ENCODE measurements around the gene ETDC. TPM values are rescaled to one million over a fixed set of nuclear protein-coding genes. Genes with fewer than 3 reads are reported as not detected.
"Not testable (repeated sequence)": the region's sequence is repeated elsewhere in the genome, so short reads cannot be mapped to it uniquely, and the experiment has no call there.

Gene ETDC
- total RNA-seq = not detected
- not detected for polyA plus RNA-seq
- 0 reads per million in 6 experiments for total RNA-seq

DNA sequence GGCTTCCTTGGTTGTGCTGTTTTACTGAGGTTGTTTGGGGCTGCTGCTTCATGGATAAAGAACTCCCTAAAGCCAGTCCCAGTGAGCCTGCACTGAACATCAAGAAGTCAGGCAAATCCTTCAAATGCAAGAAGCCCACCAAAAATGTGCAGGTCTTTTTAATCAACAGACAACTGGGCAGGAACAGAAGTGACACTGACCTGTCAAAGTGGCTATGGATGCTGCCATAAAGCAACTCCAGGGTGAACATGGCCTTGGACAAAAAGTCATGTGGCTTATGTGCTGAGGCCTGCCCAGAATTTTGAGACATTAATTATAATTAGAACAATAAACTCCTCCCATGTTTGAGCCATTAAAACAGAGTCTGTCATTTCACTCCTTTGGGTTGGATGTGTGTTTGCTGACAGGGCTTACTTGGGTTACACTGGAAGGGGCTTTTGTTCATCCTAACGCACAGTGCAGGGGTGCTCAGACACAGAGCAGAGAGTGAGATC is at the start of gene ETDC:
TSS of gene ETDC (plus strand) at position 51 of the 494 bp plus-strand sequence. CDS start at position 51, 0 bp downstream.
- DNase-seq = no peak
- Mint-ChIP-seq H3K36me3 (peaks cover 0 to 10% (median 3%) of the 10 kb centered on the region in 3 donors), H3K4me3 (no peak within 1 kb of the TSS), H3K27ac (no peak within 1 kb of the TSS), H3K9me3 (peaks cover 0 to 22% (median 8%) of the 10 kb centered on the region in 9 donors), H3K4me1 (peaks cover 5 to 25% (median 13%) of the 10 kb centered on the region in 4 donors), H3K27me3 (no peaks in the 10 kb centered on the region)
- no peak for ATAC-seq
- POLR2A ChIA-PET = no interaction called here

DNA sequence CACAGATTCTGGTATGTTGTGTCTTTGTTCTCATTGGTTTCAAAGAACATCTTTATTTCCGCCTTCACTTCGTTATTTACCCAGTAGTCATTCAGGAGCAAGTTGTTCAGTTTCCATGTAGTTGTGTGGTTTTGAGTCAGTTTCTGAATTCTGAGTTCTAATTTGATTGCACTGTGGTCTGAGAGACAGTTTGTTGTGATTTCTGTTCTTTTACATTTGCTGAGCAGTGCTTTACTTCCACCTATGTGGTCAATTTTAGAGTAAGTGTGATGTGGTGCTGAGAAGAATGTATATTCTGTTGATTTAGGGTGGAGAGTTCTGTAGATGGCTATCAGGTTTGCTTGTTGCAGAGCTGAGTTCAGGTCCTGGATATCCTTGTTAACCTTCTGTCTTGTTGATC is 48.3 kb upstream of the ETDC start:
- Mint-ChIP-seq H3K9me3 (peaks cover 0 to 11% (median 0%) of the 10 kb centered on the region in 9 donors), H3K27me3 (peaks cover 0 to 15% (median 4%) of the 10 kb centered on the region in 5 donors)
- H3K27ac Mint-ChIP-seq, DNase-seq, H3K4me3 Mint-ChIP-seq, H3K36me3 Mint-ChIP-seq, ATAC-seq, POLR2A ChIA-PET, H3K4me1 Mint-ChIP-seq: not testable (repeated sequence)

DNA sequence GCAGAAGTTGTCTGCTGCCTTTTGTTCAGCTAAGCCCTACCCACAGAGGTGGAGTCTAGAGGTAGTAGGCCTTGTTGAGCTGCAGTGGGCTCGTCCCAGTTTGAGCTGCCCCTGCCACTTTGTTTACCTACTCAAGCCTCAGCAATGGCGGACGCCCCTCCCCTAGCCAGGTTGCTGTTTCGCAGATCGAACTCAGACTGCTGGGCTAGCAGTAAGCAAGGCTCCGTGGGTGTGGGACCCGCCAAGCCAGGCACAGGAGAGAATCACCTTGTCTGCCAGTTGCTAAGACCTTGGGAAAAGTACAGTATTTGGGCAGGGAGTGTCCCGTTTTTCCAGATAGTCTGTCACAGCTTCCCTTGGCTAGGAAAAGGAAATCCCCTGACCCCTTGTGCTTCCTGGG is 45.9 kb upstream of the ETDC start:
- DNase-seq, H3K4me3 Mint-ChIP-seq, POLR2A ChIA-PET, H3K4me1 Mint-ChIP-seq, H3K36me3 Mint-ChIP-seq, ATAC-seq: not testable (repeated sequence)
- Mint-ChIP-seq H3K27me3 (peaks cover 0 to 17% (median 4%) of the 10 kb centered on the region in 5 donors), H3K9me3 (peaks cover 0 to 12% (median 4%) of the 10 kb centered on the region in 9 donors), H3K27ac (peak overlapping the region in 1 of 10 donors; percentile 86)

DNA sequence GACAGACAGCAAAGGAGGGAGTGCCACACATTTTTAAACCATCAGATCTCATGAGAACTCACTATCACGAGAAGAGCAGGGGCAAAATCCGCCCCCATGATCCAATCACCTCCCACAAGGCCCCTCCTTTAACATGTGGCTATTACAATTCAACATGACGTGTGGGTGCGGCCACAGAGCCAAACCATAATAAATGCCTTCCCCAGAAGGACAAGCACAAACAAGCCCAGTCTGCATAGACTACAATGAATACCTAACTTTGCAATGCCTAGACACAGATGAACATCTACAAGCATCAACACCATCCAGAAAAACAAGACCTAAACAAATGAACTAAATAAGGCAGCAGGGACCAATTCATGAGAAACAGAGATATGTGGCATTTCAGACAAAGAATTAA is 45.1 kb upstream of the ETDC start:
- Mint-ChIP-seq H3K27ac (no peak overlapping the region), H3K36me3 (peaks cover 0 to 7% (median 0%) of the 10 kb centered on the region in 3 donors), H3K9me3 (peaks cover 0 to 15% (median 5%) of the 10 kb centered on the region in 9 donors), H3K4me1 (no peaks in the 10 kb centered on the region), H3K4me3 (no peak overlapping the region), H3K27me3 (peaks cover 0 to 17% (median 4%) of the 10 kb centered on the region in 5 donors)
- POLR2A ChIA-PET = no interaction called here
- no peak for ATAC-seq
- DNase-seq = no peak

DNA sequence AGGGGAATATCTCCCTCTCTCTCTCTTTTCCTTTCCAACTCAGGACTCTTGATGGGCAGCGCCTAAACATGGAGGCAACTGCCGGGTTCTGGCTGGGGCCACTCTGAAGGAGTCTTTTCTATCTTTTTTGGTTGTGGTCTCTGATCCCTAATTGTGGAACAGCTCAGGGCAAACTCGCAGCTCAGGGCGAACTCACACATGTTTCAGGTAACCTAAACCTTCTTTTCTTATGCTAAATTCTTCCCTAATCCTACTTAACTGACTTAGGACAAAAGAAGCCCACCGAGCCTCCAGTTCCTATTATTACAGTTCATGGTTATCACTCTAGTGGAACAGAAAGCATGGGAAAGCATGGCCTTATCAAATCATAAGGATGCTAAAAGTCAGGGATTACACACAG is 36.1 kb upstream of the ETDC start:
- ATAC-seq (no peak), DNase-seq (no peak)
- Mint-ChIP-seq H3K27me3 (no peaks in the 10 kb centered on the region), H3K9me3 (peaks cover 0 to 26% (median 4%) of the 10 kb centered on the region in 9 donors), H3K36me3 (no peaks in the 10 kb centered on the region), H3K4me1 (peaks cover 0 to 2% (median 0%) of the 10 kb centered on the region in 4 donors), H3K4me3 (no peak overlapping the region), H3K27ac (no peak overlapping the region)
- POLR2A ChIA-PET = no interaction called here

DNA sequence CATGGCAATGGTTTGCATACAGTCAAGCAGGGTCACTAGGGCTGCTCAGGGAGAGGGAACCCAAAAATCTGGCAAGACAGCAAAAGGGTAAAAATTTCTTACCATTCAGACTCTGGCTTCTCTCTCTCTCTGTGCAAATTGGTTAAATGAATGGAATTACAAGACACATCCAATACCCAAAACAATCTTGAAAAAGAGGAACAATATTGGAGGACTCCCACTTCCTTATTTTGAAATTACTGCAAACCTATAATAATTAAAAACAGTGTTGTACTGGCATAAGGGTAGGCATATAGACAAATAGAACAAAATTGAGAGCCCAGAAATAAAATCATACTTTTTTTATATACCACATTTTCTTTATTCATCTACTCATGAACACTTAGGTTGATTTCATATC is 33.3 kb upstream of the ETDC start:
- H3K36me3 Mint-ChIP-seq = peaks cover 0 to 5% (median 0%) of the 10 kb centered on the region in 3 donors
- peaks cover 0 to 42% (median 17%) of the 10 kb centered on the region in 9 donors for H3K9me3 Mint-ChIP-seq
- no peaks in the 10 kb centered on the region for H3K27me3 Mint-ChIP-seq
- no peak for ATAC-seq
- peaks cover 0 to 2% (median 0%) of the 10 kb centered on the region in 4 donors for H3K4me1 Mint-ChIP-seq
- no peak overlapping the region for H3K27ac Mint-ChIP-seq
- H3K4me3 Mint-ChIP-seq = no peak overlapping the region
- POLR2A ChIA-PET = no interaction called here
- no peak for DNase-seq

DNA sequence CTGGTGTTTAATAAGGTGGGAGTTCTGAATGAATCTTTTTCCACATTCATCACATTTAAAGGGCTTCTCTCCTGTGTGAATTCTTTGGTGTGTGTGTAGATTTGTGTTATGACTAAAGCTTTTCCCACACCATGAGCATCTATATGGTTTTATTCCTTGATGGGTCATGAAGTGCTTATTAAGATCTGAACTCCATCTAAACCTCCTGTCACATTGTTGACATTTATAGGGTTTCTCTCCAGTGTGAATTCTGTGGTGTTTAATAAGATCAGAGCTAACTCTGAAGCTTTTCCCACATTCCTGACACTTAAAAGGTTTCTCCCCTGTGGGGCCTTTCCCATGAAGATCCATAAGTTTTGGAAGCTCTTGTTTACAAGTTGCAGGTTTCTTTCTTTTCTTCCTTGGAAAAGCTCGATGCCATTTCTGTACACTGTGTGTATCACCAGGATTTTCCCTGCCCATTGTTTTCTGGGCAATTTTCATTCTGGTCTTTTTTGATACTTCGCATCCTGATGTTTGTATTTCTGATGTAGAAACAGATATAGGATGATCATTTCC is 21.9 kb upstream of the ETDC start:
- ATAC-seq (no peak), DNase-seq (no peak)
- Mint-ChIP-seq H3K9me3 (peaks cover 0 to 70% (median 12%) of the 10 kb centered on the region in 9 donors), H3K27me3 (no peaks in the 10 kb centered on the region), H3K4me3 (no peak overlapping the region), H3K27ac (no peak overlapping the region), H3K36me3 (peaks cover 35 to 62% (median 36%) of the 10 kb centered on the region in 3 donors), H3K4me1 (no peaks in the 10 kb centered on the region)
- POLR2A ChIA-PET = no interaction called here

DNA sequence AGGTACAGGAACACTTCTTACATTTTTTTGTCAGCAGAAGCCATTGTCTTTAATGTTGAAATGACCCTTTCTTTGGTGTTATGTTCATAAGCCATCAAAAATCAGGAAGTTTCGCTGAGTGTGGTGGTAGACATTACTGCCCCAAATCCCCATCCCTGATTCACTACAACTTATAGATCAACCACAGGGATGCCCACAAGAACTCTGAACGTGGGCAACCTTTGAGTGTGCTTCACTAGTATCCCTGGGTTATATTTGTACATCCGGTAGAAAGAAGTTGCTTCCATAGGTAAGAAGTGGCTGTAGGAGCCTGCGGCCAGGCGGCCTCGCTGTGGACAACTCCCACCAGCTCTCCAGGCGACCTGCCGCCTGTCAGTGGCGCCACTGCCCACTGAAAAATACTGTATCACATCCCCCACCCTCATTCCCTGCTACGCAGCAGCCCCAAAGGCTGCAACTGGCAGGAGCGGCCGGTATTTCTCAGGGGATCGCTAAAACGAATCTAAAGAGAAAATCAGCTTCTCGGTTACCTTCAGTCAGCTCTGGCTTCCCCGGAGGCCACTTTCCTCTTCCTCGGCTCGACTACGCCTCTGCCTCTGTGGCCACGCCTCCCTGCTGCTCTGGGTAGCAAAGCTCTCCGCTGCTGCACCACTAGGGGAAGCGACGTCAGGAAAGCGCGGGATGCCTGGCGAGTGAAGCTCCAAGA is 13.9 kb upstream of the ETDC start:
- no peaks in the 10 kb centered on the region for H3K27me3 Mint-ChIP-seq
- peaks cover 4 to 24% (median 23%) of the 10 kb centered on the region in 3 donors for H3K36me3 Mint-ChIP-seq
- H3K4me1 Mint-ChIP-seq = peaks cover 9 to 27% (median 24%) of the 10 kb centered on the region in 4 donors
- ATAC-seq (peak; percentile 98 to 99), DNase-seq (peak; percentile 16 to 76 (median 50))
- peak overlapping the region; percentile 83 to 95 (median 90) for H3K4me3 Mint-ChIP-seq
- H3K27ac Mint-ChIP-seq = peak overlapping the region; percentile 85 to 96 (median 92)
- H3K9me3 Mint-ChIP-seq = peaks cover 0 to 11% (median 0%) of the 10 kb centered on the region in 9 donors
- POLR2A ChIA-PET = interaction anchor here (1.0 kb wide), 1 partner anchor 10 kb away, joined by 3 read pairs; no protein-coding TSS in a partner anchor

DNA sequence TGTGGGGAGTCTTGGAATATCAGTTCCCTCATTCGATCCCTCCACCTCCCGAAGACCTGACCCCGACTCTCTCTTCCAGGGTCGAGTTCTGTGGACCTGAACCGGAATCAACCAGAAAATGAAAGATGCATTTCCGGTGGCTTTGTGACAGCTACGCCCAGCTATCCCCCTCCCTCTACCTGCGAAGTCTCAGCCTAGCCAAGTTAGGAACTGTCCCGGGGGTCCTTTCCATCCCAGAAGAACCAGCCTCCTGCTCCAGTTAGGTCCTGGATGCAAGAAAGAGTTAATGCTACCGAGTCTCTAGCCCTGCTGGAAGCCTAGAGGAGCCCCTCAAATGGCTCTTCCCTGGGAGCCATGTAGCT is 13.4 kb upstream of the ETDC start:
- Mint-ChIP-seq H3K4me3 (peak overlapping the region; percentile 83 to 95 (median 90)), H3K4me1 (peaks cover 9 to 27% (median 24%) of the 10 kb centered on the region in 4 donors), H3K27me3 (no peaks in the 10 kb centered on the region), H3K36me3 (peaks cover 4 to 19% (median 18%) of the 10 kb centered on the region in 3 donors), H3K27ac (peak overlapping the region; percentile 85 to 96 (median 92)), H3K9me3 (peaks cover 0 to 10% (median 0%) of the 10 kb centered on the region in 9 donors)
- no peak for DNase-seq
- peak; percentile 62 to 72 for ATAC-seq
- POLR2A ChIA-PET = interaction anchor here (1.0 kb wide), 1 partner anchor 9 kb away, joined by 3 read pairs; no protein-coding TSS in a partner anchor

DNA sequence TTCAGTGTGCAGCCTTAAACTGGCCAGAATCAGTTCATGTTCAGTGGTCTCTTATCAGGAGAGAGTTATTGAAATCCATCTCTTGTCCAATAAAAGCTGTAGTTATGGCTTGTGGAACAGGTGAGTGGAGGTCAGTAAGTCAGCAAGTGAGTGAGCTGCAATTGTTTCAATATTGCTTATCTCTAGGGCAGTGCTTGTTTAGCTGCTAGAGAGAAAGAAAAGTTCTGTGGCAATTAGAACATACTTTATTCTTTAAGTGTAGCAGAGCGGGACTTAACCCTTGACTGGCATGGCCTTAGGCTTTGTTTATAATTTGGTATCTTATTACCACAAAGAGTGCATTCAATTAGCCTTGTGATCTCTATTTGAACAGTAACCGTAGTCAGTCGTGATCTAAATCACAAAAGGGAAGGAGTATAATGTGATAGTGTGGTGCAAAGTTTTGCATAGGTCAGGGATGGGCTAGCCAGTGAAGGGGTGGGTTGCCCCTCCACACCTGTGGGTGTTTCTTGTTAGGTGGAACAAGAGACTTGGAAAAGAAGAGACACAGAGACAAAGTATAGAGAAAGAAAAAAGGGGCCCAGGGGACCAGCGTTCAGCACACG is 6.9 kb upstream of the ETDC start:
- H3K9me3 Mint-ChIP-seq = no peaks in the 10 kb centered on the region
- peaks cover 0 to 6% (median 0%) of the 10 kb centered on the region in 3 donors for H3K36me3 Mint-ChIP-seq
- no peak overlapping the region for H3K4me3 Mint-ChIP-seq
- no peaks in the 10 kb centered on the region for H3K27me3 Mint-ChIP-seq
- H3K4me1 Mint-ChIP-seq = peaks cover 0 to 6% (median 5%) of the 10 kb centered on the region in 4 donors
- no peak for ATAC-seq
- DNase-seq = no peak
- POLR2A ChIA-PET = no interaction called here
- no peak overlapping the region for H3K27ac Mint-ChIP-seq

DNA sequence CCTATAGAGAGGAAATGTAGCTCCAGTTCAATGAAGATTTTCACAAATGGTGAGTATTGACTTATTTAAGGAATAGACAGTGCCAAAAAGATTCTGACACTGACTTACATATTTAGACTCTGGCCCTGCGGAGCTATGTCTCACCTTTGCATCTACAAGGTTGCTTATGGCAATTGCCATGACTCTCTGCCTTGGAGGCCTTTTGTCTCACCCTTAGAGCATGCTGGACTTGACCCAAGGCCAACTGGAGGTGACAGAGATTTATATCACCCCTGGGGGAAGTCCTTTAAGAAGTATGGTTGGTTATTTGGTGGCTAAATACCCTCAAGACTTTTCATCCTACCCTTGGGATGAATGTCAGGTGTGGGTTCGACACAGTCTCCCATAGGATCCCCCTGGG is 4.5 kb upstream of the ETDC start:
- ATAC-seq (no peak), DNase-seq (no peak)
- POLR2A ChIA-PET = interaction anchor here (0.9 kb wide), 1 partner anchor 9 kb away, joined by 3 read pairs; no protein-coding TSS in a partner anchor

DNA sequence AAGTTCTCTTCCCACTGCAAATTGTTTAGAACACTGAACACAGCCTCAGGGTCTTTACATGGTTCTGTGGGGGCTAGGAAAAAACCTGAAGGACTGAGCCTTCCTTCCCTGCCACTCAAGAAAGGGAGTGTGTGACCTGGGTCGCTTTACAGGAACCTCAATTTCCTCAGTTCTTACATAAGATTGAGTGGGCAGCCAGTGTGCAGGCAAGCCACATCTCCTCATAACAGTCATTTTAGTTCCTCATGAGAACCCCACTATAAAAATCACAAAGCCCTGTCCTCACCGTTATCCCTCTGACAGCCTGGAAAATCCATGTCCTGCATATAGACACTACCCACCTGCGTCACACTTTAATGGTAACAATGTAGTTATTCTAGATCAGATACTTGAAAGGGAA is 2.1 kb upstream of the ETDC start:
- DNase-seq (no peak), ATAC-seq (no peak)
- H3K4me1 Mint-ChIP-seq = peaks cover 5 to 27% (median 8%) of the 10 kb centered on the region in 4 donors
- POLR2A ChIA-PET = no interaction called here
- peaks cover 0 to 7% (median 2%) of the 10 kb centered on the region in 9 donors for H3K9me3 Mint-ChIP-seq
- no peak overlapping the region for H3K27ac Mint-ChIP-seq
- peaks cover 0 to 8% (median 3%) of the 10 kb centered on the region in 3 donors for H3K36me3 Mint-ChIP-seq
- no peak overlapping the region for H3K4me3 Mint-ChIP-seq
- H3K27me3 Mint-ChIP-seq = no peaks in the 10 kb centered on the region

More for the DNA sequence above, 4.5 kb upstream of the ETDC start:
- peaks cover 0 to 21% (median 6%) of the 10 kb centered on the region in 4 donors for H3K4me1 Mint-ChIP-seq
- H3K27ac Mint-ChIP-seq = no peak overlapping the region
- H3K36me3 Mint-ChIP-seq = peaks cover 0 to 6% (median 0%) of the 10 kb centered on the region in 3 donors
- H3K27me3 Mint-ChIP-seq = no peaks in the 10 kb centered on the region
- no peak overlapping the region for H3K4me3 Mint-ChIP-seq
- H3K9me3 Mint-ChIP-seq = no peaks in the 10 kb centered on the region
